Psoas muscle (tissue), 8 donors: ENCODE data around the gene MAB21L2. TPM values are rescaled to one million over a fixed set of nuclear protein-coding genes. Genes with fewer than 3 reads are reported as not detected.

ENCODE experiments used
- ATAC-seq, 4 donors: fragments of 200-7000 bp; cut with Tn5 transposase; one replicate each; pipeline ENCODE4 v1.9.1; 2020; ENCODE audit warnings: moderate library complexity in 3 of 4, mild to moderate bottlenecking in 2 of 4
- DNase-seq, 2 donors: peaks; one replicate each; pipeline ENCODE4 v3.0.0-alpha.2; 2020
- H3K27ac ChIP-seq: fragments of 200-600 bp; one replicate; pipeline ENCODE4 v1.8.0; 2022
- H3K27me3 ChIP-seq, 3 donors: fragments of 200-600 bp in 1 of 3; one replicate each; pipeline versions ENCODE4 v1.6.1 to v1.8.0; 2013 to 2022; ENCODE audit warnings: low read length in 2 of 3, mild to moderate bottlenecking in 2 of 3, moderate library complexity in 1 of 3; ENCODE audit not compliant: insufficient read depth in 3 of 3
- H3K36me3 ChIP-seq, 2 donors: fragments of 200-600 bp in 1 of 2; one replicate each; pipeline versions ENCODE4 v1.6.1 to v1.8.0; 2013 to 2022; ENCODE audit warnings: low read depth in 1 of 2, mild to moderate bottlenecking in 1 of 2, moderate library complexity in 1 of 2; ENCODE audit not compliant: insufficient read depth in 1 of 2
- H3K4me1 ChIP-seq: fragments of 200-600 bp; one replicate; pipeline ENCODE4 v1.8.0; 2022
- H3K4me3 ChIP-seq: fragments of 200-600 bp; one replicate; pipeline ENCODE4 v1.8.0; 2022; ENCODE audit warnings: mild to moderate bottlenecking
- H3K9me3 ChIP-seq: fragments of 200-600 bp; one replicate; pipeline ENCODE4 v1.8.0; 2022
- CTCF ChIP-seq: fragments of 200-600 bp; IDR thresholded peaks from one replicate; pipeline ENCODE4 v1.8.0; 2022; ENCODE audit warnings: antibody characterized with exemption
- WGBS, 3 donors: extraction: QIAGEN DNeasy Blood & Tissue Kit; methylation state at CpG; one replicate each; pipeline versions ENCODE4 v1.1.6 to v1.1.7; 2013; 5-methylcytosine and 5-hydroxymethylcytosine counted together
- intact Hi-C, 2 donors: fragments of 100-400 bp; cut with DNase I; formaldehyde crosslinking; loops; one replicate each; pipeline versions ENCODE4 v1.11.0 to v1.14.2; 2022
- polyA plus RNA-seq, 3 donors: library from polyadenylated mRNA; stranded (reverse); fragments of 200-250 nt; gene quantifications; one replicate each; pipeline ENCODE4 v1.2.3, GENCODE V29; 2013
- total RNA-seq, 4 donors: library from RNA; stranded (reverse); fragmentation: NEBNext Ultra II Directional in 2 of 4; extraction: Animal tissue kit (Norgen Biotek cat#: 25700) in 2 of 4; gene quantifications; one replicate each; pipeline versions ENCODE4 v1.2.1 to v1.2.4, GENCODE V29; 2021 to 2023
- donor health status: healthy with polysubstance abuse.
- donor health status: DM: no; HTN: no; CAD: no; lungs with moderate emphysema.
- donor health status: Bipolar disorder and iron deficiency.
- donor health status: healthy.
- donor health status: DM: yes; HTN: yes; CAD: no.
- donor health status: DM: no; HTN: no; CAD: no.
- donor health status: DM: no; HTN: no; CAD: no.
- donor health status: DM: yes; HTN: yes; CAD: no.

MAB21L2 gene
- total and polyA plus RNA-seq, 7 donors, result 0.01 to 0.03 TPM; not detected in 5

- TF ChIP-seq CTCF, result no peak
- DNase-seq (no peak), ATAC-seq (no peak)
- Histone ChIP-seq H3K4me3 (no peak overlapping the region), H3K9me3 (no peaks in the 10 kb centered on the region), H3K27ac (no peak overlapping the region), H3K27me3 (no peaks in the 10 kb centered on the region), H3K36me3 (peaks cover 0 to 3% of the 10 kb centered on the region in 2 donors), H3K4me1 (no peaks in the 10 kb centered on the region)
- intact Hi-C loops, result no loop called here
Observed at GRCh38 chr4:150586162-150586810, 4.3 kb downstream of the MAB21L2 start.

GRCh38 chr4:150588316-150588715 lies 6.4 kb downstream of the MAB21L2 start:
- no peaks in the 10 kb centered on the region for H3K27me3 ChIP-seq
- no peaks in the 10 kb centered on the region for H3K9me3 ChIP-seq
- no peak overlapping the region for H3K27ac ChIP-seq
- DNase-seq (no peak), ATAC-seq (no peak)
- H3K36me3 ChIP-seq, result peaks cover 0 to 3% of the 10 kb centered on the region in 2 donors
- no peaks in the 10 kb centered on the region for H3K4me1 ChIP-seq
- no peak for TF ChIP-seq CTCF
- H3K4me3 ChIP-seq, result no peak overlapping the region
- intact Hi-C loops, result no loop called here
- 96 to 100% (median 97%) methylated on average over 1 of the region's 1 CpG for WGBS, 3 donors

- no peak for ATAC-seq
- Histone ChIP-seq H3K9me3 (no peaks in the 10 kb centered on the region), H3K27me3 (no peaks in the 10 kb centered on the region), H3K36me3 (peaks cover 0 to 3% of the 10 kb centered on the region in 2 donors), H3K27ac (no peak overlapping the region), H3K4me3 (no peak overlapping the region), H3K4me1 (no peaks in the 10 kb centered on the region)
- no peak for TF ChIP-seq CTCF
- DNase-seq, result no peak
- 94 to 97% (median 94%) methylated on average over 2 of the region's 2 CpGs for WGBS, 3 donors
- intact Hi-C loops, result no loop called here
Observed at GRCh38 chr4:150589157-150589556, 7.2 kb downstream of the MAB21L2 start.

GRCh38 chr4:150590631-150591030 lies 8.7 kb downstream of the MAB21L2 start:
- Histone ChIP-seq H3K9me3 (no peaks in the 10 kb centered on the region), H3K4me1 (no peaks in the 10 kb centered on the region), H3K36me3 (peaks cover 0 to 3% of the 10 kb centered on the region in 2 donors), H3K4me3 (no peak overlapping the region), H3K27ac (no peak overlapping the region), H3K27me3 (no peaks in the 10 kb centered on the region)
- intact Hi-C loops, result no loop called here
- DNase-seq (no peak), ATAC-seq (no peak)
- 88 to 93% (median 90%) methylated on average over 5 of the region's 5 CpGs for WGBS, 3 donors
- no peak for TF ChIP-seq CTCF

GRCh38 chr4:150591406-150591805 lies 9.5 kb downstream of the MAB21L2 start:
- Histone ChIP-seq H3K27ac (no peak overlapping the region), H3K4me1 (no peaks in the 10 kb centered on the region), H3K36me3 (peaks cover 0 to 3% of the 10 kb centered on the region in 2 donors), H3K4me3 (no peak overlapping the region), H3K27me3 (no peaks in the 10 kb centered on the region), H3K9me3 (no peaks in the 10 kb centered on the region)
- ATAC-seq (no peak), DNase-seq (no peak)
- WGBS, 3 donors, result 80 to 82% (median 81%) methylated on average over 5 of the region's 5 CpGs
- TF ChIP-seq CTCF, result no peak
- intact Hi-C loops, result no loop called here
